Smooth muscle cell (in vitro differentiated cells): ENCODE results near the gene DPP3. TPM values are rescaled to one million over a fixed set of nuclear protein-coding genes. Genes with fewer than 3 reads are reported as not detected.

Experiments
- DNase-seq: peaks from one replicate; lab custom pipeline; 2025; ENCODE audit not compliant: unreplicated experiment; lab: John Stamatoyannopoulos, UW
- H2AFZ ChIP-seq: fragments of 200-600 bp; sonication (generic); 2 replicates; pipeline ENCODE4 v1.6.0; 2016; ENCODE audit warnings: antibody characterized with exemption, low read depth, mild to moderate bottlenecking
- H3F3A ChIP-seq: fragments of 200-600 bp; sonication (generic); 2 replicates; pipeline ENCODE4 v1.6.0; 2017; ENCODE audit warnings: antibody characterized with exemption, low read depth
- H3K27ac ChIP-seq: fragments of 200-600 bp; sonication (generic); 2 replicates; pipeline ENCODE4 v1.5.1; 2016; ENCODE audit warnings: low read depth, mild to moderate bottlenecking
- H3K27me3 ChIP-seq: fragments of 200-600 bp; sonication (generic); 2 replicates; pipeline ENCODE4 v1.6.1; 2016; ENCODE audit warnings: low read depth, mild to moderate bottlenecking
- H3K36me3 ChIP-seq: fragments of 200-600 bp; sonication (generic); 2 replicates; pipeline ENCODE4 v1.5.1; 2016; ENCODE audit warnings: low read depth
- H3K4me1 ChIP-seq: fragments of 200-600 bp; sonication (generic); 2 replicates; pipeline ENCODE4 v1.5.1; 2016; ENCODE audit warnings: low read depth
- H3K4me2 ChIP-seq: fragments of 200-600 bp; sonication (generic); 2 replicates; pipeline ENCODE4 v1.6.0; 2016; ENCODE audit warnings: mild to moderate bottlenecking
- H3K4me3 ChIP-seq: fragments of 200-600 bp; sonication (generic); 2 replicates; pipeline ENCODE4 v1.5.1; 2016; ENCODE audit warnings: mild to moderate bottlenecking
- H3K79me2 ChIP-seq: fragments of 200-600 bp; sonication (generic); 2 replicates; pipeline ENCODE4 v1.6.0; 2016; ENCODE audit warnings: low read depth, mild to moderate bottlenecking
- H3K9ac ChIP-seq: fragments of 200-600 bp; sonication (generic); 2 replicates; pipeline ENCODE4 v1.6.0; 2016; ENCODE audit warnings: low read depth
- H3K9me3 ChIP-seq: fragments of 200-600 bp; sonication (generic); replicated peaks from 2 replicates; pipeline ENCODE4 v1.5.1; 2016; ENCODE audit warnings: low read depth
- H4K20me1 ChIP-seq: fragments of 200-600 bp; sonication (generic); 2 replicates; pipeline ENCODE4 v1.6.0; 2016; ENCODE audit warnings: low read depth
- WGBS: methylation state at CpG from one replicate; pipeline ENCODE4 v1.1.7; 2016; ENCODE audit warnings: low lambda C conversion rate; 5-methylcytosine and 5-hydroxymethylcytosine counted together
- polyA plus RNA-seq: library from polyadenylated mRNA; unstranded; fragments of >200 nt; fragmentation: Nextera tagmentation; extraction: Ambion mirVana; gene quantifications from 2 replicates; pipeline ENCODE4 v1.2.1, GENCODE V29; 2016
- total RNA-seq: library from RNA; depleted of rRNA; stranded (reverse); fragments of >200 nt; gene quantifications from 2 replicates; pipeline ENCODE4 v1.2.3, GENCODE V29; 2014
- TF ChIP-seq, protein P1 (sequence below): fragments of 200-600 bp; sonication (generic); IDR thresholded peaks from 2 replicates; pipeline ENCODE4 v1.5.1; 2017; ENCODE audit warnings: borderline replicate concordance, mild to moderate bottlenecking, antibody characterized with exemption; ENCODE audit not compliant: insufficient read depth, poor library complexity, severe bottlenecking

Gene DPP3
- total and polyA plus RNA-seq, 2 experiments from 2014 or later: 34.6 to 40.1 TPM

DNA sequence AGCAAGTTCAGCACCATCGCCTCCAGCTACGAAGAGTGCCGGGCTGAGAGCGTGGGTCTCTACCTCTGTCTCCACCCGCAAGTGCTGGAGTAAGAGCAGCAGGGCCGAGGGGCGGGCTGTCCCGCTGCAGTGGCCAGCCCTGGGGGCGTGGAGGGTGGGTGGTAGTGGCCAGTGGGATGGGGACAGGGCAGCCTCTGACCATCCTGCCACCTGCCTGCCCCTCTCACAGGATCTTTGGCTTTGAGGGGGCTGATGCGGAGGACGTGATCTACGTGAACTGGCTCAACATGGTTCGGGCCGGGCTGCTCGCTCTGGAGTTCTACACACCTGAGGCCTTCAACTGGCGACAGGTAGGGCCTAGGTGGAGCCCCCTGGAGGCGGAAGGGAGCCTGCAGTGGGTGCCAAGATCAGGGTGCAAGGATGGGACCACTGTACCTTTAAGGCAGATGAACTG, 15.2 kb downstream of the DPP3 start:
- H3K4me3 ChIP-seq: no peak overlapping the region
- H3K9me3 ChIP-seq: no peaks in the 10 kb centered on the region
- H3F3A ChIP-seq: no peaks in the 10 kb centered on the region
- no peak overlapping the region for H3K4me2 ChIP-seq
- no peak for DNase-seq
- no peaks in the 10 kb centered on the region for H3K79me2 ChIP-seq
- H3K27me3 ChIP-seq: no peaks in the 10 kb centered on the region
- no peaks in the 10 kb centered on the region for H3K4me1 ChIP-seq
- TF ChIP-seq, protein P1, sequence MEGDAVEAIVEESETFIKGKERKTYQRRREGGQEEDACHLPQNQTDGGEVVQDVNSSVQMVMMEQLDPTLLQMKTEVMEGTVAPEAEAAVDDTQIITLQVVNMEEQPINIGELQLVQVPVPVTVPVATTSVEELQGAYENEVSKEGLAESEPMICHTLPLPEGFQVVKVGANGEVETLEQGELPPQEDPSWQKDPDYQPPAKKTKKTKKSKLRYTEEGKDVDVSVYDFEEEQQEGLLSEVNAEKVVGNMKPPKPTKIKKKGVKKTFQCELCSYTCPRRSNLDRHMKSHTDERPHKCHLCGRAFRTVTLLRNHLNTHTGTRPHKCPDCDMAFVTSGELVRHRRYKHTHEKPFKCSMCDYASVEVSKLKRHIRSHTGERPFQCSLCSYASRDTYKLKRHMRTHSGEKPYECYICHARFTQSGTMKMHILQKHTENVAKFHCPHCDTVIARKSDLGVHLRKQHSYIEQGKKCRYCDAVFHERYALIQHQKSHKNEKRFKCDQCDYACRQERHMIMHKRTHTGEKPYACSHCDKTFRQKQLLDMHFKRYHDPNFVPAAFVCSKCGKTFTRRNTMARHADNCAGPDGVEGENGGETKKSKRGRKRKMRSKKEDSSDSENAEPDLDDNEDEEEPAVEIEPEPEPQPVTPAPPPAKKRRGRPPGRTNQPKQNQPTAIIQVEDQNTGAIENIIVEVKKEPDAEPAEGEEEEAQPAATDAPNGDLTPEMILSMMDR: peak; percentile 6
- H3K9ac ChIP-seq: no peak overlapping the region
- 95% methylated on average over 16 of the region's 17 CpGs for WGBS
- peaks cover 5% of the 10 kb centered on the region for H3K36me3 ChIP-seq
- H2AFZ ChIP-seq: no peak overlapping the region
- H4K20me1 ChIP-seq: no peaks in the 10 kb centered on the region
- no peak overlapping the region for H3K27ac ChIP-seq

DNA sequence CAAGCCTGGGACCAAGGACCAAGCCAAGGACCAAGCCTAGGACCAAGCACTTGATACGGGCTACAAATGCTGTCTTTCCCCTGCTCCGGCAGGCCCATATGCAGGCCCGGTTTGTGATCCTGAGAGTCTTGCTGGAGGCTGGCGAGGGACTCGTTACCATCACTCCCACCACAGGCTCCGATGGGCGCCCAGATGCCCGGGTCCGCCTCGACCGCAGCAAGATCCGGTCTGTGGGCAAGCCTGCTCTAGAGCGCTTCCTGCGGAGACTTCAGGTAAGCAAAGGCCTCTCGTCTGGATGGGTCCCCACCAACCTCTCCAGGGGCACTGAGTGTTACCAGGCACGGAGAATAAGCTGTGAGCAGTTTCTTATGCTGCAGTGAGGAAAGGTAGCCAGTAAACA, 17.0 kb downstream of the DPP3 start:
- Histone ChIP-seq H3K79me2 (no peaks in the 10 kb centered on the region), H3F3A (no peaks in the 10 kb centered on the region), H3K4me1 (no peaks in the 10 kb centered on the region), H4K20me1 (no peaks in the 10 kb centered on the region), H3K4me2 (no peak overlapping the region), H3K9me3 (no peaks in the 10 kb centered on the region), H2AFZ (no peak overlapping the region), H3K27ac (no peak overlapping the region), H3K27me3 (no peaks in the 10 kb centered on the region), H3K4me3 (no peak overlapping the region), H3K36me3 (peaks cover 5% of the 10 kb centered on the region), H3K9ac (no peak overlapping the region)
- WGBS: 97% methylated on average over 16 of the region's 16 CpGs
- no peak for DNase-seq
- TF ChIP-seq, protein P1: no peak

DNA sequence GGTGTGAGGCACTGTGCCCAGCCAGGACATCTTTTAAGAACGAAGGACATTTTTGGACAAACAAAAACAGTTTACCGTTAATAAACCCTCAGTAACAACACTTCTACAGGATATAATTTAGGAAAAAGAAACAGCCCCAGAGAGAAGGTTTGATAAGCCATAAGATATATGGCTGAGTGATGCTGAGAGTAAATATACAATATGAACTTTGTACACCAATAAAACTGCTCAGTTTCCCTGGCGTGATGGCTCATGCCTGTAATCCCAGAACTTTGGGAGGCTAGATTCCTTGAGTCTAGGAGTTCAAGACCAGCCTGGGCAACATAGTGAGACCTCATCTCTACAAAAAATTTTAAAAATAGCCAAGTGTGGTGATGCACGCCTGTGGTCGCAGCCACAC, 18.3 kb downstream of the DPP3 start:
- H3K27ac ChIP-seq: no peak overlapping the region
- no peaks in the 10 kb centered on the region for H3K4me1 ChIP-seq
- H3K4me2 ChIP-seq: no peak overlapping the region
- no peaks in the 10 kb centered on the region for H3K79me2 ChIP-seq
- DNase-seq: no peak
- H3F3A ChIP-seq: no peaks in the 10 kb centered on the region
- H3K36me3 ChIP-seq: peaks cover 5% of the 10 kb centered on the region
- no peak overlapping the region for H3K4me3 ChIP-seq
- H3K9me3 ChIP-seq: no peaks in the 10 kb centered on the region
- H4K20me1 ChIP-seq: no peaks in the 10 kb centered on the region
- H3K27me3 ChIP-seq: no peaks in the 10 kb centered on the region
- WGBS: 97% methylated on average over 5 of the region's 5 CpGs
- TF ChIP-seq, protein P1: no peak
- H3K9ac ChIP-seq: no peak overlapping the region
- H2AFZ ChIP-seq: no peak overlapping the region

DNA sequence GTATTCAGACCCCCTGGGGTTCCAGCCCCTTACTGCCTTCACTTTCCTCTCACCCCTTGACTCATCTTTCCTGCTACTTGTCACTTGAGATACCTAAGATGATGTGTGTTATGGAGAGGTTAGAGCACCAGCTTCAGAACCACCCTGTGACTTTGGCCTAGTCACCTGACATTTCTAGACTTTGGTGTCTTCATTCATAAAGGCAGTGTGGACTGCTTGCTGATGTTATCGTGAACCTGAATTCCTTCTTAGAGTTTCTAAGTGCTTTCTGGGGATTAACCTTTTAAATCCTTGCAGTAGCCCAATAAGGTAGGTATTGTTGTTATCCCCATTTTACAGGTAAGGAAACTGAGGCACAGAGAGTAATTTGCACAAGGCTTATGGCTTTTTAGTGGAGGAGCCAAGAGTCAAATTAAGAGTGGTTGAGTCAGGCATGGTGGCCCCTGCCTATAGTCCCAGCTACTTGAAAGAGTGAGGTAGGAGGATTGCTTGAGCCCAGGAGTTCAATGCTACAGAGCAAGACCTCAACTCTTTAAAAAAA, 25.1 kb downstream of the DPP3 start:
- Histone ChIP-seq H3K9me3 (no peaks in the 10 kb centered on the region), H3K4me3 (no peak overlapping the region), H3K4me2 (no peak overlapping the region), H3F3A (no peaks in the 10 kb centered on the region), H4K20me1 (no peaks in the 10 kb centered on the region), H3K27ac (no peak overlapping the region), H3K27me3 (no peaks in the 10 kb centered on the region), H2AFZ (no peak overlapping the region), H3K4me1 (no peaks in the 10 kb centered on the region), H3K36me3 (no peaks in the 10 kb centered on the region), H3K79me2 (no peaks in the 10 kb centered on the region), H3K9ac (no peak overlapping the region)
- WGBS: 97% methylated on average over 1 of the region's 1 CpG
- TF ChIP-seq, protein P1: no peak
- DNase-seq: no peak
